Heart left ventricle (tissue), 13 donors: ENCODE results near the gene SLC47A2.

Experiments used
- CTCF ChIP-seq, 12 donors: fragments of 200-600 bp; sonication (generic) in 4 of 12; IDR thresholded peaks; one replicate each; pipeline versions ENCODE4 v1.5.0 to v1.8.0; 2018 to 2022; ENCODE audit warnings: antibody characterized with exemption in 12 of 12, mild to moderate bottlenecking in 5 of 12
- POLR2A ChIP-seq, 2 donors: fragments of 450-650 bp; IDR thresholded peaks; one replicate each; pipeline ENCODE4 v1.6.1; 2017; ENCODE audit warnings: antibody characterized with exemption in 2 of 2, mild to moderate bottlenecking in 2 of 2, moderate library complexity in 2 of 2
- donor health status: ischemic (EF 13 %, LVEDD 7.1; RV severe dilation, severe dysfunction).
- donor health status: DM: no; HTN: yes; CAD: no.
- donor health status: DM: no; HTN: no; CAD: no.
- donor health status: ischemic (EF 25% LVEDD 6.9; RV normal size, moderate dysfunction).
- donor health status: ischemic (EF 25% LVEDD 5.7; RV mildly dilated, moderate dysfunction).
- donor health status: ischemic (EF 35%, LVEDD 5.7; RV mildly dilated, moderate dysfunction).
- donor health status: nonischemic (EF 11% LVEDD 7.7; RV severe dilation, severe dysfunction).
- donor health status: DM: yes; HTN: yes; CAD: no.
- donor health status: PGD.
- donor health status: ischemic (EF 29% LVEDD 5.4; RV normal size, mild dysfunction).
- donor health status: nonischemic (EF 23%, LVEDD 6.1; RV moderate dilation, normal function).

- TF ChIP-seq CTCF (IDR thresholded peaks at IDR 0.05) (no peak), POLR2A (IDR thresholded peaks at IDR 0.05) (no peak)
Measured at GRCh38 chr17:19724501-19725420, 8.4 kb upstream of the SLC47A2 start.
